Measurements from ENCODE around the gene PMS1.
"Not testable (repeated sequence)": the region's sequence is repeated elsewhere in the genome, so short reads cannot be mapped to it uniquely, and the experiment has no call there.

Gene PMS1

GRCh38 chr2:189818249-189819038, 34.2 kb downstream of the PMS1 start:
- no peak for DNase-seq (ENCODE audit: low read depth)

DNA sequence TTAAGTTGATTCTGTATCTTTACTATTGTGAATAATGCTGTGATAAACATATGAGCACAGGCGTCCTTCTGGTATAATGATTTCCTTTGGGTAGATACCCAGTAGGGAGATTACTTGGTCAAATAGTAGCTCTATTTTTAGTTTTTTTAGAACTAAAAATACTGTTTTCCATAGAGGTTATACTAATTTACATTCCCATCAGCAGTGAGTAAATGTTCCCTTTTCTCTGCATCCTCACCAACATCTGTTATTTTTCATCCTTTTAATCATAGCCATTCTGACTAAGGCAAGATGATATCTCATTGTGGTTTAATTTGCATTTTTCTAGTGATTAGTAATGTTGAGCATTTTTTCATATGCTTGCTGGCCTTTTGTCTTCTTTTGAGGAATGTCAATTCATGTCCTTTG, 35.1 kb downstream of the PMS1 start:
- DNase-seq (ENCODE audit: low read depth): no peak

- DNase-seq (ENCODE audit: low read depth): no peak
These were observed 37.9 kb downstream of the PMS1 start for GRCh38 chr2:189821953-189822748.

DNA sequence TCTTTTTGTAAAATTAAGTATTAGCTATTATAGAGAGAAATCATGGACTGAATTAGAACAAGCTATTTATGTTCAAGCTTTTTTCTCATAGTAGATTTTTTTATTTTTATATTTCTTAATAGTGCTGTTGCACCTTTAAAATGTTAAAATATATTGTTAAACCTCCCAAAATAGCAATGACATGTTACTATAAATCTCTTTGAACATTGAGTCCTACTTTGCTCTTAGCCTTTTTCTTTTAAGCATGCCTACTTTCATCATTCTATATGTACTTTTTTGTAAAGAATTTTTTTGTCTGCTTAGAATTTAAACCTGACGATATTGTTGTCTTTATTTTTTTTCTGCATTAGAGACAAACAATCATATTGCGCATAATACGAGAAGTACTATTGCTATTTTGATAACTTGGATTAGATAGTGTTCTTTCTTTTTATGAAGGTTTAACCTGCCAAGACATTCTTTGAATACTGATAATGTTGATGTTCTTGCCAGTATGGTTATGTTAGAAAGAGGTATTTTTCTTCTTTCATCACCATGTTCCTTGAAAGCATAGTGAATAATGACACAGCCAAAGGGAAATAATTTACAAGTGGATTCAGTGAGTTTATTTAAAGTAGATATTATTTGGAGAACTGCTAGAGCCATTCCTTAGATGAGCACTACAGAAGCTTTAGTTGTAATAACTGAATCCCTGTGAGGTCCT, 40.6 kb downstream of the PMS1 start:
- no peak for DNase-seq (ENCODE audit: low read depth)

DNA sequence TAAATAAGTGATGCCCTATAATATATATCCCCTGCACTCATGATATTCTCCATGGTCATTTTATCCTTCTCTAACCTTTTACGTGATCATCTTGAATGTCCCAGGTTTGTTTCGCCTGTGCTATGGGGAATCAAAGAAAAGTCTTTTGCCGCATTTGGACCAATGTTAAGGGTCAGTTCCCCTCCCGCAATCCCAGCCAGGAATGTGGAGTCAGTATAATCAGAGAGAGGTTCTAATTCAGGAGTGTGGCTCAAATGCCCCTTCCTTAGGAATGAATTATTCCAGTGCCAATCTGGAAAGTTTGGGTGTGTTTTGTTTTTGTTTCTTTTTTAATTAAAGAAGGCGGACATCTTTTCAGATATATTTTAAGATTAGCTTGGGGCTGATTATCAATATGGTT, 41.8 kb downstream of the PMS1 start:
- no peak for DNase-seq (ENCODE audit: low read depth)

- DNase-seq (ENCODE audit: low read depth): no peak
These were observed 45.0 kb downstream of the PMS1 start for GRCh38 chr2:189829102-189829833.

DNA sequence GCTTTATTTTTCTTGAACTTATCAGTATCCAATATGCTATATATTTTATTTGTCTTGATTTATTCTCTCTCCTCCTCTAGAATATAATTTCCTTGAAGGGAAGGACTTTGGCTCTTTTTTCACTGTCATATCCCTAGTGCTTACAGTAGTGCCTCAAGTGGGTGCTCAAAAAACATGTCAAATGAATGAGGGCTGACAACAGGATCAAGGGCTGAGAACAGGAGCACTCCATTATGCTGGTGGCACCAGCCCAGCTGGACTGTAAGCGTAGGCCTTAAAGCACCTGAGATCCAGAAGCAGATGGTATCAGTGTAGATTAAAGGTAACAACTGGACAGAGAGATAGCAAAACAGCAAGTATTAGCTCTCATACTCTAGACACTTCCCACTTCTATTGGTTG, 46.3 kb downstream of the PMS1 start:
- DNase-seq (ENCODE audit: low read depth): no peak

GRCh38 chr2:189834059-189834458, 49.8 kb downstream of the PMS1 start:
- DNase-seq (ENCODE audit: low read depth): no peak

DNA sequence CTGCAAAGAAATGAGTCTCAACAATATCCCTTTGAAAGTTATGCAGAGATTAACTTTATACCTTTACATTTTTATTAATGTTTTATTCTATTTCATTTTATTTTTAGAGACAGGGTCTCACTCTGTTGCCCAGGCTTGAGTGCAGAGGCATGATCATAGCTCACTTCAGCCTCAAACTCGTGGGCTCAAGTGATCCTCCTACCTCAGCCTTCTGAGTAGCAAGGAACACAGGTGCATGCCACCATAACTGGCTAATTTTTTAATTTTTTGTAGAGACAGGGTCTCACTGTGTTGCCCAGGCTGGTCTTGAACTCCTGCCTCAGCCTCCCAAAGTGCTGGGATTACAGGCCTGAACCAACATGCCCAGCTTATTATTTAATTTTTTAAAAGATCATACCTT, 50.4 kb downstream of the PMS1 start:
- DNase-seq (ENCODE audit: low read depth): not testable (repeated sequence)

DNA sequence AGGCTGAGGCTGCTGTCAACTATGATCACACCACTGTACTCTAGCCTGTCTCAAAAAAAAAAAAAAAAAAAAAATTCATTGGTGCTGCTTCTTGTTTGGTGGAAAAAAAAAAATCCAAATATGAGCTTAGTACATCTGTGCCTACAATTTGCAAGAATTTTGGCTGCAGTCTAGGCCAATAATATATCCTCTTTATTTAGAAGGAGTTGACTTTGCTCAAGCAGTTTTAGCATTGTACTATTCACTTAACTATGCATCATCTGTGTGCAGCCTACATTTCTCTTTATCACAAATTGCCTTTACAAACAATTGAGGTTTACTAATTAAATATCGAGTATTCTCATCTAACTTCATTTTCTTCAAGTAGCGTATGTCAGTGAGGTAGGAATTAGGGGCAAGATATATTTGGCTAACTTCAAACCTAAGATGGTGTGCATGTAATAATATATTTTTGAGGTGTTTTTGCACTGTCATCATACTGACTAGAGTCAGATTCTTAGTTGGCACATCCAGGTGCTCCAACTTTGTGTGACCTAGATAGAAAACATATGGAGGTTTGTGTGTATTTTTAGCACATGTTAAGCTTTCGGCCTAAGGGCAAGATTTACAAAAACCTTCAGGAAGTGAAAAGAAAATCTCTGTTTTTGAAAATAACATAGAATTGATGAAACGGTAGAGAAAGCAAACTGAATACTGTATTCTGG, 51.8 kb downstream of the PMS1 start:
- DNase-seq (ENCODE audit: low read depth): no peak

DNA sequence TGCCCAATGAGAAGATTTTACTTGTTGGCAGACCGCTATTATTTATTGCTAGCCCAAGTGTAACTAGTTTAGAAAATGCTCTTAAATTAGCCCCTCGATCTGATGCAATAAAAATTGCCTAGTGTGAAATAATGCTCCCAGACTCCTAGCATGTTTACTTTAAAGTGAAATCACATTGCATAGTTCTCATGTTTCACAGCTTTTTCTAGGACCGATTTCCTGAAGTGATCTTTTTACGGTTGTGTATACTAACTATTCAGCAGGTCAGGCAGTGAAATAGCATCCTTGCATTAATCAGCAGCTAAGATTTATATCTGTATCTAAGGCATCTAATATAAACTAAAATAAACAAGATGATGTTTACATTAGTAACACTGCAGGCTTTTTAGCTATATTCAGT, 52.4 kb downstream of the PMS1 start:
- DNase-seq (ENCODE audit: low read depth): no peak

- no peak for DNase-seq (ENCODE audit: low read depth)
These were observed 53.1 kb downstream of the PMS1 start for GRCh38 chr2:189837326-189837725.

- no peak for DNase-seq (ENCODE audit: low read depth)
These were observed 56.8 kb downstream of the PMS1 start for GRCh38 chr2:189841019-189841418.

- DNase-seq (ENCODE audit: low read depth): no peak
These were observed 64.0 kb downstream of the PMS1 start for GRCh38 chr2:189848276-189848675.

GRCh38 chr2:189849550-189849949, 65.3 kb downstream of the PMS1 start:
- DNase-seq (ENCODE audit: low read depth): no peak

DNA sequence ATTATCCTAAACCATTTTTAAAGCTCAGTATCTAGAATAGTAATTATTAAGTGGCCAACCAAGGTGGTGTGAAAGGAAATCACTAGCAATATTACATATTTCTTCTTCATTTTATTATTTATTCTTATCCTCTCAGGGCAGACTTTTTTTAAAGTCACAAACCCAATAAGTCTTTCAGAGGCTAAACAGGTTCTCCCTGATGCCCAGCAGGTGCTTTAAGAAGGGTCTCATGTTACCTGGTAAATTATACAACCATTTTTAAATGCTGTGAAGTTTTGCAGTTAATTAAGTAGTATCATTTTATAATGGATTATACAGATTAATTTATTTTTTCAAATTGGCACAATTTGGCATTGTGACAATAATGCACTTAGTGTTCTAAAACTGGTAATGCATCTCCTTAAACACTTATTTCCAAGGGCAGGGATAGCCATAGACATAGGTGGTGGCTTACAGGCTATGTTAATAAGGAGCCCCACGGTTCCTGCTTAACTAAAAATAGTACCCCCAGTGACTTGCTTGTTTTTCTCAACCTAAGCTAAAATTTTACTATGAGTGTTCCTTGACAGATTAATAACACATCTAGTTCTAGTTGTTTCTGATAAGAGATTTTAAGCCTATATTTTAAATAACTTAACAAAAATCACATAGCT, 67.0 kb downstream of the PMS1 start:
- no peak for DNase-seq (ENCODE audit: low read depth)

GRCh38 chr2:189854187-189854586, 69.9 kb downstream of the PMS1 start:
- no peak for DNase-seq (ENCODE audit: low read depth)

DNA sequence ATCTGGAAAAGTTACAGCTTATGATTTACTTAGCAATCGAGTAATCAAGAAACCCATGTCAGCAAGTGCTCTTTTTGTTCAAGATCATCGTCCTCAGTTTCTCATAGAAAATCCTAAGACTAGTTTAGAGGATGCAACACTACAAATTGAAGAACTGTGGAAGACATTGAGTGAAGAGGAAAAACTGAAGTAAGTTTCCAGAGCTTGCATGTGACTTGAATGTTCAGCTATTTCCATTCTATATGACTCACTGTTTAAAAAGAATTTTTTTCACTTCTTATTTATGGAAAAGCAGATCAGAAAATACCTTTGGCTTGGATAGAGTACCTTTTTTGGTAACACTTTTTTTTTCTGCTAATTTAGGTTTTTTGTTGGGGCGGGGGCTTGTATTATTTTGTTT, 70.7 kb downstream of the PMS1 start:
- no peak for DNase-seq (ENCODE audit: low read depth)

GRCh38 chr2:189858291-189858690, 74.0 kb downstream of the PMS1 start:
- no peak for DNase-seq (ENCODE audit: low read depth)

- DNase-seq (ENCODE audit: low read depth): no peak
These were observed 75.9 kb downstream of the PMS1 start for GRCh38 chr2:189860161-189860560.

DNA sequence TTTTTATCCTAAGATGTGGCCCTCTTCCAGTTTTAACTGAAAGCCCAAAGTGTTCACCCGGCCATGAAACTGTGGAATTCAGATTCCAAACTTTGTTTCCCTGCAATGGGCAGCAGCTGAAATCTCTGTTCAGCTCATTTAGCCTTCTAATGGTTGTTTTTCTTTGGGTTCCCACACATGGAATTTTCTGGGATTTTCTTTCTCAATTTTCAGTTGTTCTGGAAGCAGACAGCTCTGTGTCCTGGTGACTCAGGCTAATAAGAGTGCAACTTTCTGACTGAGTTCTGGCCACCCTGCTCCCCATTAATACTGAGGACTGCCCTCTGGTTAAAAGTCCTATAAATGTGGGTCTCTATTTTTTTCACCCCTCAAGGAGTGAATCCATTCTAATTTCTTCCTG, 78.5 kb downstream of the PMS1 start:
- no peak for DNase-seq (ENCODE audit: low read depth)

All from stimulated activated CD8-positive, alpha-beta memory T cell treated with anti-CD3 and anti-CD28 coated beads, Interleukin-7, amount 100 ng/mL, for 24 hours (primary cell).